Right lobe of liver (tissue), 6 donors: Measurements from ENCODE around the gene ATP6V0A1. TPM values are rescaled to one million over a fixed set of nuclear protein-coding genes. Genes with fewer than 3 reads are reported as not detected.

Experiments
- ATAC-seq, 4 donors: fragments of 200-7000 bp; cut with Tn5 transposase; one replicate each; pipeline ENCODE4 v1.9.1; 2020; ENCODE audit warnings: mild to moderate bottlenecking in 4 of 4, moderate library complexity in 4 of 4
- DNase-seq, 3 donors: peaks; one replicate each; pipeline ENCODE4 v3.0.0-alpha.2; 2020
- H3K27ac ChIP-seq, 3 donors: fragments of 200-600 bp; one replicate each; pipeline ENCODE4 v1.8.0; 2022
- H3K27me3 ChIP-seq, 2 donors: fragments of 200-600 bp; one replicate each; pipeline ENCODE4 v1.8.0; 2022
- H3K36me3 ChIP-seq, 4 donors: fragments of 200-600 bp; sonication (generic) in 1 of 4; one replicate each; pipeline versions ENCODE4 v1.5.1 to v1.8.0; 2017 to 2022; ENCODE audit warnings: control low read depth in 1 of 4
- H3K4me1 ChIP-seq, 4 donors: fragments of 200-600 bp; sonication (generic) in 1 of 4; one replicate each; pipeline versions ENCODE4 v1.5.1 to v1.8.0; 2017 to 2022; ENCODE audit warnings: control low read depth in 1 of 4
- H3K4me3 ChIP-seq, 3 donors: fragments of 200-600 bp; one replicate each; pipeline ENCODE4 v1.8.0; 2022
- H3K9me3 ChIP-seq, 4 donors: fragments of 200-600 bp; sonication (generic) in 1 of 4; one replicate each; pipeline versions ENCODE4 v1.5.1 to v1.8.0; 2017 to 2022; ENCODE audit warnings: control low read depth in 1 of 4
- POLR2A ChIP-seq: fragments of 450-650 bp; IDR thresholded peaks from one replicate; pipeline ENCODE4 v1.6.1; 2017; ENCODE audit warnings: antibody characterized with exemption, mild to moderate bottlenecking
- WGBS: methylation state at CpG from one replicate; pipeline ENCODE4 v1.1.6; 2018; ENCODE audit warnings: low coverage, low lambda C conversion rate; ENCODE audit not compliant: insufficient coverage; ENCODE audit errors: missing lambda C conversion rate; 5-methylcytosine and 5-hydroxymethylcytosine counted together
- intact Hi-C, 2 donors: fragments of 100-400 bp; cut with DNase I; formaldehyde crosslinking; loops; one replicate each; pipeline versions ENCODE4 v1.11.2 to v1.14.1; 2022
- long read RNA-seq: library from polyadenylated mRNA; unstranded; transcript quantifications from one replicate; pipeline ENCODE4 v2.0.0, GENCODE V29; 2019
- total RNA-seq, 6 experiments: library from RNA; depleted of rRNA in 2 of 6; stranded (reverse); fragments of >200 nt in 2 of 6; fragmentation: NEBNext Ultra II Directional in 3 of 6; extraction: Animal tissue kit (Norgen Biotek cat#: 25700) in 3 of 6; gene quantifications; one replicate each; pipeline versions ENCODE4 v1.1.0 to v1.2.4, GENCODE V29; 2016 to 2023
- TF ChIP-seq, protein P1 (sequence below), 4 donors: fragments of 200-600 bp in 3 of 4; fragments of 450-650 bp in 1 of 4; IDR thresholded peaks; one replicate each; pipeline versions ENCODE4 v1.5.1 to v1.8.0; 2016 to 2022; ENCODE audit warnings: antibody characterized with exemption in 4 of 4, mild to moderate bottlenecking in 2 of 4
- donor health status: DM: no; HTN: yes; CAD: no.
- donor health status: DM: no; HTN: no; CAD: no.
- donor health status: DM: no; HTN: no; CAD: no.
- donor health status: DM: no; HTN: yes; CAD: no.
- donor health status: DM: no; HTN: yes; CAD: no.

ATP6V0A1 gene
- total RNA-seq, result 10 to 100 TPM; 36.4 to 66.0 (median 49.4) TPM
- long read RNA-seq, full-length matches to known transcripts, result 5 of 6 reads
- long read RNA-seq, partial matches to known transcripts, result 0 of 6 reads
- long read RNA-seq, other reads (novel, unspliced or antisense), result 1 of 6 reads

DNA sequence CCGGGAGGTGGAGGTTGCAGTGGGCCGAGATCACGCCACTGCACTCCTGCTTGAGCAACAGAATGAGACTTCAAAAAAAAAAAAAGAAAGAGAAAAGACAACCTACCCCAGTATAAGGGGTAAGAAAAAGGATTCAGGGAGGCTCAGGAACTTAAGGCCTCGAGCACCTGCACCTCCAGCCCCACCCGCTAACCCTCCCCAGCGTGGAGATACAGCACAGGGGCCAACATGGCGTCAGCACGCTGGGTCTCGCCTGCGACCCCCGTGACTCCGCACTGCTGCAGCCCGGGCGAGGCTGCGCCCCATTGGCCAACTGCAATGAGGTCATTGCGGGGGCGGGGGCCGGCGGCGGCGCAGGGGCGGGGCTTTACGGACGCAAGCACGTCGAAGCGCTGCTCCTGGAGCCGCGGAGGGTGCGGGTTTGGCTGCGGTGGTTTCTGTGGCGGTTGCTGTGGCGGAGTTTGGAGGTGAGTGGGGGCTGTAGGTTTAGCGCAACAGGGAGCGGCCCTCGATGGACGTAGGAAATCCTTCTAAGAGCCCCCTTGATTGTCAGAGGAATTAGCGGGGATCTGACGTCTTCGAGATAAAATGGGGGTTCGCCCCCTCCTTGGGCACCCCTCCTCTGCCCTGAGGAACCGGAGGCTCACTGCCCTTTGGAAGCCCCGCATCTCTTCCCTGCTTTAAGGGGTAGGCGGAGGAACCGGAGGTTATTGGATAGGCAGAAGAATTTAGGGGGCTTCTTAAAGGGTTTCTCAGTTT, at the start of gene ATP6V0A1:
TSS of gene ATP6V0A1 (plus strand) at position 382 of the 759 bp plus-strand sequence. CDS start 2,017 bp downstream, outside the sequence.
- H3K4me1 ChIP-seq, result peaks cover 0 to 15% (median 3%) of the 10 kb centered on the region in 4 donors
- H3K27me3 ChIP-seq, result no peaks in the 10 kb centered on the region
- WGBS, result 1% methylated on average over 26 of the region's 45 CpGs
- intact Hi-C loops, result no loop called here
- DNase-seq (peak; percentile 95 to 96 (median 95)), ATAC-seq (peak; percentile 94 to 98 (median 97))
- H3K9me3 ChIP-seq, result no peaks in the 10 kb centered on the region
- peak within 1 kb of the TSS; percentile 64 to 77 (median 65) for H3K4me3 ChIP-seq
- peak within 1 kb of the TSS; percentile 86 to 93 (median 92) for H3K27ac ChIP-seq
- TF ChIP-seq, protein P1, sequence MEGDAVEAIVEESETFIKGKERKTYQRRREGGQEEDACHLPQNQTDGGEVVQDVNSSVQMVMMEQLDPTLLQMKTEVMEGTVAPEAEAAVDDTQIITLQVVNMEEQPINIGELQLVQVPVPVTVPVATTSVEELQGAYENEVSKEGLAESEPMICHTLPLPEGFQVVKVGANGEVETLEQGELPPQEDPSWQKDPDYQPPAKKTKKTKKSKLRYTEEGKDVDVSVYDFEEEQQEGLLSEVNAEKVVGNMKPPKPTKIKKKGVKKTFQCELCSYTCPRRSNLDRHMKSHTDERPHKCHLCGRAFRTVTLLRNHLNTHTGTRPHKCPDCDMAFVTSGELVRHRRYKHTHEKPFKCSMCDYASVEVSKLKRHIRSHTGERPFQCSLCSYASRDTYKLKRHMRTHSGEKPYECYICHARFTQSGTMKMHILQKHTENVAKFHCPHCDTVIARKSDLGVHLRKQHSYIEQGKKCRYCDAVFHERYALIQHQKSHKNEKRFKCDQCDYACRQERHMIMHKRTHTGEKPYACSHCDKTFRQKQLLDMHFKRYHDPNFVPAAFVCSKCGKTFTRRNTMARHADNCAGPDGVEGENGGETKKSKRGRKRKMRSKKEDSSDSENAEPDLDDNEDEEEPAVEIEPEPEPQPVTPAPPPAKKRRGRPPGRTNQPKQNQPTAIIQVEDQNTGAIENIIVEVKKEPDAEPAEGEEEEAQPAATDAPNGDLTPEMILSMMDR (IDR thresholded peaks at IDR 0.05), result no peak
- TF ChIP-seq POLR2A, result peak; percentile 60
- H3K36me3 ChIP-seq, result peaks cover 0 to 9% (median 0%) of the 10 kb centered on the region in 4 donors

GRCh38 chr17:42409523-42410318, 49.0 kb upstream of the ATP6V0A1 start:
- WGBS, result 49% methylated on average over 3 of the region's 5 CpGs
- Histone ChIP-seq H3K36me3 (no peaks in the 10 kb centered on the region), H3K9me3 (no peaks in the 10 kb centered on the region), H3K27me3 (no peaks in the 10 kb centered on the region), H3K27ac (no peak overlapping the region), H3K4me3 (no peak overlapping the region), H3K4me1 (peaks cover 0 to 12% (median 6%) of the 10 kb centered on the region in 4 donors)
- TF ChIP-seq POLR2A, result no peak
- TF ChIP-seq, protein P1 (IDR thresholded peaks at IDR 0.05), result no peak
- DNase-seq, result no peak
- intact Hi-C loops, result loop anchor here (5.0 to 10.0 kb wide), 2 partner anchors 87 to 95 kb away; no protein-coding TSS in a partner anchor
- ATAC-seq, result no peak

DNA sequence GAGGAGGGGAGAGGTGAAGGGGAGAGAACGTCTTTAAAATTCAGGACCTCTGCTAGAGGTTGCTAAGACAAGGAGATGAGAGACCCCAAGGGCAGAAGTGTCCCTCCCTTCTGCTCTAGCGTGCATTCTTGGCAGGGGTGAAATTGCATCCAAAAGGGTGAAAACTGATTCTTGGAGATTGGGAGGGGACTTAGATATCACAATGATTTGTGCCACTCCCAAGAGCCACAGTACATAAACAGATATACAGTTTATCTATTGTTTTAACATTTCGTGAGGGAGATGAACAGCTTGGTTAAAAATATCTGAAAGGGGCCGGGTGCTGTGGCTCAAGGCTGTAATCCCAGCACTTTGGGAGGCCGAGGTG, 48.4 kb upstream of the ATP6V0A1 start:
- Histone ChIP-seq H3K4me3 (no peak overlapping the region), H3K27me3 (no peaks in the 10 kb centered on the region), H3K9me3 (no peaks in the 10 kb centered on the region), H3K36me3 (no peaks in the 10 kb centered on the region), H3K4me1 (peaks cover 0 to 12% (median 6%) of the 10 kb centered on the region in 4 donors), H3K27ac (no peak overlapping the region)
- DNase-seq (no peak), ATAC-seq (no peak)
- 53% methylated on average over 4 of the region's 5 CpGs for WGBS
- TF ChIP-seq, protein P1 (IDR thresholded peaks at IDR 0.05), result no peak
- no peak for TF ChIP-seq POLR2A
- intact Hi-C loops, result no loop called here

GRCh38 chr17:42411361-42411760, 47.3 kb upstream of the ATP6V0A1 start:
- no peak for DNase-seq
- ATAC-seq, result no peak
- no peak for TF ChIP-seq POLR2A
- TF ChIP-seq, protein P1 (IDR thresholded peaks at IDR 0.05), result no peak
- Histone ChIP-seq H3K4me3 (no peak overlapping the region), H3K4me1 (peaks cover 0 to 9% (median 4%) of the 10 kb centered on the region in 4 donors), H3K36me3 (no peaks in the 10 kb centered on the region), H3K9me3 (no peaks in the 10 kb centered on the region), H3K27me3 (no peaks in the 10 kb centered on the region), H3K27ac (no peak overlapping the region)
- intact Hi-C loops, result no loop called here
- WGBS, result 52% methylated on average over 2 of the region's 4 CpGs
